ENCODE results near the gene ACOXL. TPM values are rescaled to one million over a fixed set of nuclear protein-coding genes. Genes with fewer than 3 reads are reported as not detected.

ACOXL gene
- total and polyA plus RNA-seq, 4 donors = 4.4 to 32.8 (median 12.2) TPM

DNA sequence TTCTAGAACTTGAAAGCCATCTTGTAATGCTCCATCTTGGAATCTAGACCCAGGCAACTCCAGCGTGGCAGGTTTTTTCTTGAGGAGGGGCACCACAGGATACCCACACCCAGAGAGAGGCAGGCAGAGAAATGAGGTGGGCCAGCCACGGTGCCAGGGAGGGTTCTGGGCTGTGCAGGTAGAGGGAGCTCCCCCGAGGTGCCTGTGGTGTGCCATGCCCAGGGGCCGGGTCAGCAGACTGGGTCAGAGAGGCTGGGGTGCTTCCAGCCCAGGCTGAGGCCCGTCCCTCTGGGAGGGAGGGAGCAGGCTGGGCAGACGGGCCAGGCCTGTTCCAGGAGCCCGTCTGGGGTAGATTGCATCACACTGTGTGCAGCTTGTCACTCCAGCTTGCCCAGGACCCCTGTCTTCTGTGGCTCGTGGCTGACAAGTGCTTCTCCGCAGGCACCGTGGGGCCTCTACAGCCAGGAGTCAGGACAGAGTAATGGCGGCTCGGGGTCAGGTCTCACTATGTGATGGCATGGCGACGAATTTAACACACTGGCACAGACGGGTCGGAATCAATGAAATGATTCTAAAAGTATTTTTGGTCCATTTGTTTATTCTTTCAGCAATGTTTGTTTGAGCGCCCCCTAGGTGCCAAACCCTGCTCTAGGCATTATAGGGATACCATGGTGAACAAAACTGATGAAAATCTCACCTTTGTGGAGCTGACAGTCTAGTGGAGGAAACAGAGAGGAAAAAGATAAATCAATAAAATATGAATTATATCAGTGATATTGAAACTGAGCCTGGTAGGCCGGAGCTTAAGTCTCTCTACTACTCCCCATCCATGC lies 144.0 kb downstream of the ACOXL start:
- TF ChIP-seq, protein P1, sequence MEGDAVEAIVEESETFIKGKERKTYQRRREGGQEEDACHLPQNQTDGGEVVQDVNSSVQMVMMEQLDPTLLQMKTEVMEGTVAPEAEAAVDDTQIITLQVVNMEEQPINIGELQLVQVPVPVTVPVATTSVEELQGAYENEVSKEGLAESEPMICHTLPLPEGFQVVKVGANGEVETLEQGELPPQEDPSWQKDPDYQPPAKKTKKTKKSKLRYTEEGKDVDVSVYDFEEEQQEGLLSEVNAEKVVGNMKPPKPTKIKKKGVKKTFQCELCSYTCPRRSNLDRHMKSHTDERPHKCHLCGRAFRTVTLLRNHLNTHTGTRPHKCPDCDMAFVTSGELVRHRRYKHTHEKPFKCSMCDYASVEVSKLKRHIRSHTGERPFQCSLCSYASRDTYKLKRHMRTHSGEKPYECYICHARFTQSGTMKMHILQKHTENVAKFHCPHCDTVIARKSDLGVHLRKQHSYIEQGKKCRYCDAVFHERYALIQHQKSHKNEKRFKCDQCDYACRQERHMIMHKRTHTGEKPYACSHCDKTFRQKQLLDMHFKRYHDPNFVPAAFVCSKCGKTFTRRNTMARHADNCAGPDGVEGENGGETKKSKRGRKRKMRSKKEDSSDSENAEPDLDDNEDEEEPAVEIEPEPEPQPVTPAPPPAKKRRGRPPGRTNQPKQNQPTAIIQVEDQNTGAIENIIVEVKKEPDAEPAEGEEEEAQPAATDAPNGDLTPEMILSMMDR (IDR thresholded peaks at IDR 0.05; ENCODE audit: control extremely low read depth, extremely low read depth) = no peak
- Histone ChIP-seq H3K9me3 (ENCODE audit: control insufficient read depth in 4 of 4, insufficient read depth in 3 of 4, low read length in 3 of 4) (peaks cover 0 to 2% (median 0%) of the 10 kb centered on the region in 4 donors), H3K27ac (ENCODE audit: low read depth in 1 of 2, low read length in 1 of 2) (no peak overlapping the region), H3K36me3 (ENCODE audit: control insufficient read depth in 4 of 4, insufficient read depth in 4 of 4, low read length in 4 of 4) (no peaks in the 10 kb centered on the region), H3K4me1 (ENCODE audit: control insufficient read depth in 5 of 5, insufficient read depth in 5 of 5, low read length in 5 of 5) (peaks cover 0 to 8% (median 0%) of the 10 kb centered on the region in 5 donors), H3K27me3 (ENCODE audit: control insufficient read depth in 3 of 3, insufficient read depth in 3 of 3, low read length in 2 of 3) (no peaks in the 10 kb centered on the region), H3K4me3 (no peak overlapping the region), H3K9ac (ENCODE audit: insufficient read depth in 1 of 2, low read length in 2 of 2) (no peak overlapping the region)
- DNase-seq (no peak), ATAC-seq (ENCODE audit: insufficient read depth, low FRiP score) (no peak)
- WGBS, 2 donors = 84 to 86% methylated on average over 18 of the region's 18 CpGs

DNA sequence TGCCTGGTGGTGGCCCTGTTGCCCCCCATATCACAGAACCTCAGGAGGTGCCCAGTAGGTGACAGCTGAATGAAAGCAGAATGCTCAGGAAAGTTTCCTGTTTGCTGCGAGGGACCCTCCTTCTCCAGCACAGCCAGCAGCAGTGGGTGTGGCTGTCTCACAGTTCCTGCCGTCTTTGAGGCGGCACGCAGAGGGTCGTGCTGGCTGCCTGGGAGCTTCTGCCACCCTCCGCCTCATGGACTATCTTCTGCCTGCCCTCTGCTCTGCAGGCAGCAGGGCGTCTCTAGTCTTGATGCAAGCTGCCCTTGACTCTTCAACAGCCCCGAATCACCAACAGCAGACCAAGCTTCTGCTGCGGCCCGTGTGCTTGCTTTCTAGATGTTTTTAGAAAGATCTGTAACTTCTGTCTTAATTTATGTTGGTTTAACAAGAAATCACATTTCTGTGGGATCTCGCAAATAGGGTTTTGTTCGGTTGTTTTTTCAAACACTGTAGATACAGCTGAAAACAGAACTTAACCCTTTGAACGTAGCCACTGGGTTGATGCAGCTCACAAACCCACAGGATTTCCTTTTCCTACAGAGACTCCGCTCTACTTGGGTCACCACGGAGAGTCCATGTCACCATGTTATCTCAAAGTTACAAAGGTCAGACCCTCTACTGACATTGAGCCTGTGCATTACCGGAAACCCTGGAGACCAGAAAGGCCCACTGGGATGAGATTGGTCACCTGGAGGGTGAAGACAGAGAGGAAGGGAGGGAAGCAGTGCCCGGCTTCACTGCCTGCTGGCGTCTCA lies 144.9 kb downstream of the ACOXL start:
- Histone ChIP-seq H3K27ac (ENCODE audit: low read depth in 1 of 2, low read length in 1 of 2) (no peak overlapping the region), H3K27me3 (ENCODE audit: control insufficient read depth in 3 of 3, insufficient read depth in 3 of 3, low read length in 2 of 3) (no peaks in the 10 kb centered on the region), H3K4me1 (ENCODE audit: control insufficient read depth in 5 of 5, insufficient read depth in 5 of 5, low read length in 5 of 5) (peaks cover 0 to 8% (median 0%) of the 10 kb centered on the region in 5 donors), H3K9me3 (ENCODE audit: control insufficient read depth in 4 of 4, insufficient read depth in 3 of 4, low read length in 3 of 4) (peaks cover 0 to 3% (median under 1%) of the 10 kb centered on the region in 4 donors), H3K4me3 (no peak overlapping the region), H3K9ac (ENCODE audit: insufficient read depth in 1 of 2, low read length in 2 of 2) (no peak overlapping the region), H3K36me3 (ENCODE audit: control insufficient read depth in 4 of 4, insufficient read depth in 4 of 4, low read length in 4 of 4) (no peaks in the 10 kb centered on the region)
- DNase-seq = peak in 1 of 3 donors; percentile 24
- TF ChIP-seq, protein P1 (IDR thresholded peaks at IDR 0.05; ENCODE audit: control extremely low read depth, extremely low read depth) = no peak
- 28 to 43% methylated on average over 18 of the region's 18 CpGs for WGBS, 2 donors
- ATAC-seq (ENCODE audit: insufficient read depth, low FRiP score) = no peak

DNA sequence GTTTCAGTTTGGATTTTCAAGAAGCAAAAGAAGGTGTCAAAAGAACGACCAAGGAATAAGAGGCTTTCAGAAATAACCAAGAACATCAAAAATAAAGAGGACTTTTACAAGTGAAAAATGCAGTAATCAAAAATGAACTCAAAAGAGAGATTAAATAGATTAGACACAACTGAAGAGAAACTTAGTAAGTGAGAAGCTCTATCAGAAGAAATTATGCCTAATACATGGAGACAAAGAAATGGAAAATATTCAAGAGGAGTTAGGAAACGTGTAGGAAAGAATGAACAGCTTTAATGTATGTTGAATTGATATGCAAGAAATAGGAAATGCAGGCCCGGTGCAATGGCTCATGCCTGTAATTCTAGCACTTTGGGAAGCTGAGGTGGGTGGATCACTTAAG lies 145.8 kb downstream of the ACOXL start:
- H3K27me3 ChIP-seq (ENCODE audit: control insufficient read depth in 3 of 3, insufficient read depth in 3 of 3, low read length in 2 of 3) = no peaks in the 10 kb centered on the region
- no peak overlapping the region for H3K9ac ChIP-seq (ENCODE audit: insufficient read depth in 1 of 2, low read length in 2 of 2)
- no peak overlapping the region for H3K27ac ChIP-seq (ENCODE audit: low read depth in 1 of 2, low read length in 1 of 2)
- peaks cover 0 to 8% (median 0%) of the 10 kb centered on the region in 5 donors for H3K4me1 ChIP-seq (ENCODE audit: control insufficient read depth in 5 of 5, insufficient read depth in 5 of 5, low read length in 5 of 5)
- H3K36me3 ChIP-seq (ENCODE audit: control insufficient read depth in 4 of 4, insufficient read depth in 4 of 4, low read length in 4 of 4) = no peaks in the 10 kb centered on the region
- H3K9me3 ChIP-seq (ENCODE audit: control insufficient read depth in 4 of 4, insufficient read depth in 3 of 4, low read length in 3 of 4) = peaks cover 0 to 3% (median under 1%) of the 10 kb centered on the region in 4 donors
- no peak for DNase-seq
- TF ChIP-seq, protein P1 (IDR thresholded peaks at IDR 0.05; ENCODE audit: control extremely low read depth, extremely low read depth) = no peak
- 95 to 96% methylated on average over 3 of the region's 3 CpGs for WGBS, 2 donors
- no peak overlapping the region for H3K4me3 ChIP-seq
- no peak for ATAC-seq (ENCODE audit: insufficient read depth, low FRiP score)

Measured in lung (tissue), 12 donors.